GM18508 (cell line): ENCODE measurements around the gene NEMF.
"Not testable (repeated sequence)": the region's sequence is repeated elsewhere in the genome, so short reads cannot be mapped to it uniquely, and the experiment has no call there.

ENCODE experiments used
- ATAC-seq: cut with Tn5 transposase; IDR thresholded peaks from one replicate; pipeline ENCODE4 v1.9.1; 2021; ENCODE audit warnings: moderate number of reproducible peaks; ENCODE audit not compliant: insufficient read depth, unreplicated experiment

NEMF gene

GRCh38 chr14:49852301-49853157, at the start of gene NEMF:
NEMF (minus strand) TSS chr14:49852788; CDS start chr14:49852753, 35 bp downstream.
- peak; percentile 70 for ATAC-seq

GRCh38 chr14:49900973-49901372, 48.4 kb upstream of the NEMF start:
- ATAC-seq = no peak

- ATAC-seq = no peak
Observed at GRCh38 chr14:49898485-49898884, 45.9 kb upstream of the NEMF start.

- no peak for ATAC-seq
Observed at GRCh38 chr14:49897965-49898364, 45.4 kb upstream of the NEMF start.

- ATAC-seq = no peak
Observed at GRCh38 chr14:49897414-49897813, 44.8 kb upstream of the NEMF start.

- no peak for ATAC-seq
Observed at GRCh38 chr14:49896966-49897365, 44.4 kb upstream of the NEMF start.

GRCh38 chr14:49896272-49896671, 43.7 kb upstream of the NEMF start:
- not testable (repeated sequence) for ATAC-seq

- ATAC-seq = no peak
Observed at GRCh38 chr14:49895480-49895879, 42.9 kb upstream of the NEMF start.

GRCh38 chr14:49894214-49895107, 41.9 kb upstream of the NEMF start:
- ATAC-seq = not testable (repeated sequence)

- peak; percentile 24 for ATAC-seq
Observed at GRCh38 chr14:49893309-49894213, 41.0 kb upstream of the NEMF start.

- peak; percentile 43 for ATAC-seq
Observed at GRCh38 chr14:49892636-49893308, 40.2 kb upstream of the NEMF start, which contains the start of gene ARF6. ARF6 (plus strand) TSS chr14:49893082; CDS start chr14:49893737, 655 bp downstream.

GRCh38 chr14:49892301-49892635, 39.7 kb upstream of the NEMF start:
- ATAC-seq = peak; percentile 32

GRCh38 chr14:49888293-49888692, 35.7 kb upstream of the NEMF start:
- ATAC-seq = no peak

- ATAC-seq = no peak
Observed at GRCh38 chr14:49886523-49886922, 33.9 kb upstream of the NEMF start.

GRCh38 chr14:49882826-49883694, 30.5 kb upstream of the NEMF start:
- ATAC-seq = no peak

GRCh38 chr14:49881350-49882001, 28.9 kb upstream of the NEMF start:
- no peak for ATAC-seq

GRCh38 chr14:49880267-49881064, 27.9 kb upstream of the NEMF start:
- ATAC-seq = no peak
